GM18526 (cell line): ENCODE results near the gene AP3B2.
A peak's percentile ranks its signal among the peaks of the same experiment; 100 is the strongest.

ENCODE experiments used
- POLR2A ChIP-seq: IDR thresholded peaks from 3 replicates; pipeline ENCODE4 v1.6.1; 2011; ENCODE audit not compliant: insufficient read length; ENCODE audit errors: extremely low read depth

The AP3B2 gene

GRCh38 chr15:82709421-82710207 is at the start of gene AP3B2:
Gene AP3B2 (minus strand): TSS chr15:82709875. CDS start chr15:82709706, 169 bp downstream.
- TF ChIP-seq POLR2A, result no peak

DNA sequence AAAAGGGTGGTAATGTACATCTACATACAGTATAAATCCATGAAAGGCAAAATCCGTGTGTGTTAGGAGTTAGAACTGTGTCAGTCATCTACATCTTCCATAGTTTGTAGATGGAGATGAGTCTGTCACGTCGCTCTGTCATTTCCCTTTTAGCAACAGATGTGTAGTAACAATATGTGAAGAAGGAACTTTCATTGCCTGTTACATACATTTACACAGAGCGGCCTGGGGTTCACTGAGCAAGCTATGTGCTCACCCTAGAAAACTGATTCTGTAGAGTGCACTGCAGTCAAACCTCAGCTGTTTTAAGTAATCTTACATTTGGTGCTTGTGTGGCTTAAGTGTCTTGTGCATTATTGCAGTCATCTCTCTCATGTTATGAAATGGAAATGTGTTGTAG is 41.6 kb upstream of the AP3B2 start:
- no peak for TF ChIP-seq POLR2A

DNA sequence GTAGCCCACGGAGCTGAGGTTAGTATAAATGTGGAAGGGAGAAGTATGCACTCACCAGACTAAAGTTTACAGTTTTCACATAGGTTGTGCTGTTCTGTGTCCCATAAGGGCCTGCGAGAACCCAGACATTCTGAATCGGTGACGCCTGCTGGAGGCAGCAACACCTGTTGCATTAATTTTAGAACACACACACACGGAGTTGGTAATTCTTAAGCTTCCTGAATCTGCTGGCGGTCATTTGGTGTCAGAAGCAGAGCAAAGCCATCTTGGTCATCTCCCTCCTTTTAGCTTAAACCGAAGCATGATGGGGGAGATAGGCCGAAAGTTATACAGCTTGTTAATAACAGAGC is 41.1 kb upstream of the AP3B2 start:
- TF ChIP-seq POLR2A, result no peak

GRCh38 chr15:82749951-82750830 is 40.5 kb upstream of the AP3B2 start:
- peak; percentile 90 for TF ChIP-seq POLR2A

DNA sequence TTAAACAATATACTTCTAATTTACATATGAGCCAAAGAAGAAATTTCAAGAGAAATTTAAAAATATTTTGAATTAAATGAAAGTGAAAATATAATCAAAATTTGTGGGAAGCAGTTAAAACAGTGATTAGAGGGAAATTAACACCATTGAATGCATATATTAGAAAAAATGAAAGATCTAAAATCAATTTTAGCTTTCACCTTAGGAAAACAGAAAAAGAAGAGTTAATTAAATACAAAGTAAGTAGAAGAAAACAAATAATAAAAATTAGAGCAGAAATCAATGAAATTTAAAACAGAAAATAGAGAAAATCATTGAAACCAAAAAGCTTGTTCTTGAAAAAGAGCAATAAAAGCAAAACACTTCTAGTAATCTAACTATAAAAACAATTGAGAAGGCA is 38.6 kb upstream of the AP3B2 start:
- TF ChIP-seq POLR2A, result no peak

DNA sequence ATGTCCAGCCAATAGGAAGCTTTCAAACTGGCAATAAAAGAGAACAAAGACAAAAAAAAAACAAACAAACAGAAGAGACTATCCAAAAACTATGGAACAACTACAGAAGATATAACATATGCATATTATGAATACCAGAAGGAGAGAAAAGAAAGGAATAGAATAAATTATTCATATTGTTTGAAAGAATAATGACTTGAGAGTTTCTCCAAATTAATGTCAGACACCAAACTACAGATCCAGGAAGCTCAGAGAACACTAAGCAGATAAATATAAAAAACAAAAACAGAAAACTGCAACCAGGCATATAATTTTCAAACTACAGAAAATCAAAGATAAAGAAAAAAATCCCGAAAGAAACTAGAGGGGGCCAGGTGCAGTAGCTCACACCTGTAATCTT is 34.1 kb upstream of the AP3B2 start:
- no peak for TF ChIP-seq POLR2A

DNA sequence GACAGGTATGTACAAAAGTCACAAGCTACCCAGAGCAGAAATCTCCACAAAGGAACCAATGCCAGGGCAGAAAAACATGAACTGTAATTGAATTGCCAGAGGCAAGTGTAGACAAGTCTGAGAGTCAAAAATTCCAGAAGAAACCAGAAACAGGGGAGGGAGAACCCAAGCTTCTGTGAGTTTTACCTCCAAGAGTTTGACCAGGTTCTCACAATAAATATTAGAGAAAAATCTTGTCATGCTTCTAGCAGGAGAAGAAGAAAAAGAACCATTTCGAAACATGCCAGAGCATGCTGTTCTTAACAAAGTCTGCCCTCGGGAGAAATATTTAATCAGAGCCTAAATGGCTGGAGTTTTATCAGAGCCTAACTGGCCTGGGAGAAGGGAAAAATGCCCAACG is 32.5 kb upstream of the AP3B2 start:
- TF ChIP-seq POLR2A, result no peak

GRCh38 chr15:82739086-82739485 is 29.4 kb upstream of the AP3B2 start:
- TF ChIP-seq POLR2A, result no peak

DNA sequence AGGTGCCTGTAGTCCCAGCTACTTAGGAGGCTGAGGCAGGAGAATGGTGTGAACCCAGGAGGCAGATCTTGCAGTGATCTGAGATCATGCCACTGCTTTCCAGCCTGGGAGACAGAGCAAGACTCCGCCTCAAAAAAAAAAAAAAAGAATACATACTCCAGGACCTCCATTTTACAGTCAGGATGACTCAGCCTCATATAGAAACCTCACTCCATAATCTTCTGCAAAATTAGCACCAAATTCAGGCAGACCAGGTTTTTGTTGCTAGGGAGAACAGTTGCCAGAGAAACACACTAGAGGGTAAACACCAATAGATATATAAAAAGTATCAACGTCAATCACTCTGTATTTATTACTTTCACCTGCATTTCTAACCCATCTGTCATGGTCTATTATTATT is 28.3 kb upstream of the AP3B2 start:
- TF ChIP-seq POLR2A, result no peak

DNA sequence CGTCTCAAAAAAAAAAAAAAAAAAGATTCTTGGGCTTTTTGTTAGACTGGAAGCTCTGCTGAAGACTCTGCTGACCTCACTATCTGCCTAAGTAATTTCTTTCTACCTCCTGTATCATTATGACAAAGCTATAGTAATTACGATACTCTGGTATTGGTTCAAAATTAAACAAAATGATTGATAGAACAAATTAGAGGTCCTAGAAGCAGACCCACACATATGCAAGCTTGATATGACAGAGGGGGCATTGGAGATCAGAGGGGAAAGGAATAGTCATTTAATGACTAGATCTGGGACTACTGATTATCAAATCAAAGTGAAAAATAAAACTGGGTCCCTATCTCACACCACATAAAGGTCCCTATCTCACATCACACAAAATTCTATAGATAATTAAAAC is 21.9 kb upstream of the AP3B2 start:
- no peak for TF ChIP-seq POLR2A

GRCh38 chr15:82730022-82730530 is 20.4 kb upstream of the AP3B2 start:
- TF ChIP-seq POLR2A, result no peak

DNA sequence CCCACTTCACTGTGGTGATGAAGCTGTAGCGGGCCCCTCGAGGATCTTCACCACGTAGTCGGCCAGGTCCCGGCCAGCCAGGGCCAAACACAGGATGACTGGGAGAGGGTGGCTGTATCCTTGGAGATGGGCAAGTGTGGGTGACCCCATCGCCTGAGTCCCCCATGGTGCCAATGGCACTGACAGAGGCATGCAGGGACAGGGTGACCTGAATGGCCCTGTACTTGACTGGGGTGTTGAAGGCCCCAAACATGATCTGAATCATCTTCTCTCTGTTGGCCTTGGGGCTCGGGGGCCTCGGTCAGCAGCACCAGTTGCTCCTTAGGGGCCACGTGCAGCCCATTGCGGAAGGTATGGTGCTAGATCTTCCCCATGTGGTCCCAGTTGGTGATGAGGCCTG is 17.1 kb upstream of the AP3B2 start:
- no peak for TF ChIP-seq POLR2A

- no peak for TF ChIP-seq POLR2A
Observed at GRCh38 chr15:82715003-82715402, 5.3 kb upstream of the AP3B2 start.

DNA sequence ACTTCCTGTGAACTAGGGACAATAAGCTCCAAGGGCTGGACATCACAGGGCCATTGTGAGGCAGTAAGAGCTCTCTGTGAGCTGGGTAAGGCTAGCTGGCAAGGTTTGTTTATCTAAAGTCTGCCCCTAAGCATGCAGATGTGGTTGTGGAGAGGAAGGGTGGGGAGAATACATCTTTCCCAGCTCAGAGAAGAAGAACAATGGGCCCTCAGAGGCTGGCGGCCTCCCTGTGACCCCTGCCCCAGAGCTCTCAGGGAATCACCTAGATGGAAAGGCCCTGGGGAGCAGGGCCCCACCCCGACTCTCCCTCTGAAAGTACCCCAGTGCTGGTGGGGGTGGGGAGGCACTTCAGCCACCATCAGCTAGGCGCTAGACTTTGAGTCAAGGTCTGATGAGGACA is 4.3 kb upstream of the AP3B2 start:
- no peak for TF ChIP-seq POLR2A

DNA sequence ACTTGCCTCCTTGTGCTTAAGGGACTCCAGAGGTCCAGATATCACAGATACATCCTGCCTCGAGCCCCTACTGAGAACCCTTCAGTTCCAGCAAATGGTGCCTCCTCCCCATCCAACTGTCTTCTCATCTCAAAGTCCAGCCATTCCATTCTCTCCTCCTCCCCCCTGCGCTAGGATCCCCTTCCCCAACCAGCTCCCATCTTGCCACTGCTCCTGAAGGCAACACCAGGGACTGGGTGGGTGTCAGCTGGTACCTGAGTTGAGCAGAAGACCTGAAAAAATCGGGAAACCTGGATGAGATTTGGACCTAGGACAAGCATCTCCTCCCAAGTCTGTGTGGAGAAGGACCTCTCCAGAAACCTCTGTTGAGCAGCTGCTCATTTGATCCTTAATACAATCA is 2.4 kb upstream of the AP3B2 start:
- TF ChIP-seq POLR2A, result no peak

GRCh38 chr15:82710926-82711490 is 1.3 kb upstream of the AP3B2 start:
- TF ChIP-seq POLR2A, result no peak
